Endothelial cell of umbilical vein (primary cell): ENCODE measurements around the gene NIT2. TPM values are rescaled to one million over a fixed set of nuclear protein-coding genes. Genes with fewer than 3 reads are reported as not detected.

ENCODE experiments used
- BruUV-seq: library from RNA; stranded (reverse); fragments of 400-500 nt; replicated peaks from 2 replicates; lab custom pipeline; 2021; lab: Mats Ljungman, UMichigan
- CTCF ChIA-PET: fragments of 300-600, 350-600 bp; sonication (Branson Sonifier 250); formaldehyde crosslinking; loops from one replicate; lab custom pipeline; 2021; ENCODE audit warnings: antibody characterized with exemption, inconsistent platforms; lab: Charles Lee
- POLR2A ChIA-PET: fragments of 300-600, 350-600 bp; sonication (Branson Sonifier 250); formaldehyde crosslinking; loops from one replicate; lab custom pipeline; 2021; ENCODE audit warnings: antibody characterized with exemption, inconsistent platforms; lab: Charles Lee
- DNase-seq: peaks from one replicate; pipeline ENCODE4 v3.0.0-alpha.2; 2011; ENCODE audit warnings: low read depth, low spot score
- FAIRE-seq: peaks from 2 replicates; lab custom pipeline; 2011; peaks lifted over from hg19 to GRCh38; lab: Jason Lieb, UNC
- H2AFZ ChIP-seq: 2 replicates; pipeline ENCODE4 v1.6.0; 2012; ENCODE audit warnings: low read depth, low read length, control low read depth, inconsistent platforms
- H3K27ac ChIP-seq: 2 replicates; pipeline ENCODE4 v1.5.1; 2011; ENCODE audit warnings: low read depth, mild to moderate bottlenecking, control low read depth, low read length, moderate library complexity; ENCODE audit not compliant: insufficient read depth
- H3K27me3 ChIP-seq, 2 experiments: 2 replicates each; pipeline versions ENCODE4 v1.6.0 to v1.6.1; 2011; ENCODE audit warnings: low read length in 2 of 2, mixed read lengths in 1 of 2; ENCODE audit not compliant: control insufficient read depth in 2 of 2, insufficient read depth in 2 of 2
- H3K36me3 ChIP-seq, 2 experiments: 2 replicates in 1 of 2; 3 replicates in 1 of 2; pipeline ENCODE4 v1.5.1; 2011; ENCODE audit warnings: low read length in 2 of 2, mild to moderate bottlenecking in 1 of 2, moderate library complexity in 1 of 2; ENCODE audit not compliant: control insufficient read depth in 2 of 2, insufficient read depth in 2 of 2; ENCODE audit errors: extremely low read depth in 1 of 2
- H3K4me1 ChIP-seq: 3 replicates; pipeline ENCODE4 v1.5.1; 2011; ENCODE audit warnings: mild to moderate bottlenecking, low read length; ENCODE audit not compliant: control insufficient read depth, insufficient read depth; ENCODE audit errors: extremely low read depth
- H3K4me2 ChIP-seq: 2 replicates; pipeline ENCODE4 v1.6.1; 2011; ENCODE audit warnings: low read length, control low read depth, mixed read lengths; ENCODE audit not compliant: insufficient read depth
- H3K4me3 ChIP-seq, 3 experiments: fragments of 200-600 bp in 1 of 3; sonication (generic), shearing (Covaris generic) in 1 of 3; replicated peaks in 1 of 3; 2 replicates each; pipeline ENCODE4 v1.5.1; 2011 to 2016; ENCODE audit warnings: control low read depth in 3 of 3, low read length in 3 of 3, mild to moderate bottlenecking in 2 of 3, inconsistent platforms in 1 of 3, low read depth in 1 of 3, moderate library complexity in 1 of 3; ENCODE audit not compliant: insufficient read depth in 1 of 3
- H3K79me2 ChIP-seq: 2 replicates; pipeline ENCODE4 v1.6.0; 2012; ENCODE audit warnings: low read length, inconsistent platforms; ENCODE audit not compliant: control insufficient read depth, insufficient read depth
- H3K9ac ChIP-seq: replicated peaks from 2 replicates; pipeline ENCODE3; 2011; ENCODE audit warnings: low read length, control low read depth; ENCODE audit not compliant: insufficient read depth; ENCODE audit errors: extremely low read depth
- H3K9me1 ChIP-seq: replicated peaks from 3 replicates; pipeline ENCODE4 v1.6.0; 2011; ENCODE audit warnings: mild to moderate bottlenecking, low read length; ENCODE audit not compliant: control insufficient read depth, insufficient read depth; ENCODE audit errors: extremely low read depth
- H3K9me3 ChIP-seq: replicated peaks from 2 replicates; pipeline ENCODE4 v1.5.1; 2012; ENCODE audit warnings: low read length, inconsistent platforms; ENCODE audit not compliant: control insufficient read depth, insufficient read depth
- H4K20me1 ChIP-seq: replicated peaks from 2 replicates; pipeline ENCODE3; 2011; ENCODE audit warnings: mild to moderate bottlenecking, low read length; ENCODE audit not compliant: control insufficient read depth, insufficient read depth; ENCODE audit errors: extremely low read depth
- CTCF ChIP-seq, 2 donors: IDR thresholded peaks; 1 replicate in 1 of 2; 2 replicates in 1 of 2; pipeline ENCODE4 v1.5.1; 2011; ENCODE audit warnings: low read length in 2 of 2, mild to moderate bottlenecking in 2 of 2, moderate library complexity in 2 of 2, control low read depth in 1 of 2, inconsistent platforms in 1 of 2, low read depth in 1 of 2; ENCODE audit not compliant: insufficient read depth in 1 of 2; ENCODE audit errors: extremely low read depth in 1 of 2
- EZH2 ChIP-seq: IDR thresholded peaks from 2 replicates; pipeline ENCODE4 v1.6.1; 2012; ENCODE audit warnings: borderline replicate concordance, low read depth, mild to moderate bottlenecking, moderate library complexity, low read length, inconsistent platforms; ENCODE audit not compliant: severe bottlenecking
- FOS ChIP-seq: IDR thresholded peaks from 2 replicates; pipeline ENCODE4 v1.6.1; 2011; ENCODE audit warnings: mild to moderate bottlenecking, low read length, moderate library complexity, borderline replicate concordance; ENCODE audit not compliant: insufficient read depth
- GATA2 ChIP-seq: IDR thresholded peaks from 2 replicates; pipeline ENCODE4 v1.7.0; 2011; ENCODE audit warnings: low read depth, mild to moderate bottlenecking, moderate library complexity, mixed read lengths, low read length; ENCODE audit not compliant: insufficient read length, insufficient read depth
- JUN ChIP-seq: IDR thresholded peaks from 2 replicates; pipeline ENCODE4 v1.6.1; 2011; ENCODE audit warnings: borderline replicate concordance, low read depth; ENCODE audit not compliant: insufficient read length, insufficient read depth
- MYC ChIP-seq: IDR thresholded peaks from one replicate; pipeline ENCODE4 v1.6.1; 2011; ENCODE audit warnings: mild to moderate bottlenecking, low read depth, low read length
- POLR2A ChIP-seq: IDR thresholded peaks from 2 replicates; pipeline ENCODE4 v1.6.1; 2012; ENCODE audit warnings: low read depth, mild to moderate bottlenecking, control low read depth, low read length
- POLR2AphosphoS5 ChIP-seq: IDR thresholded peaks from 2 replicates; pipeline ENCODE4 v1.6.1; 2012; ENCODE audit warnings: low read depth, mild to moderate bottlenecking, control low read depth, low read length, moderate library complexity; ENCODE audit not compliant: insufficient read depth
- dilution Hi-C: fragments of 300-500 bp; cut with MboI; formaldehyde crosslinking; loops from one replicate; pipeline ENCODE4 v1.15.0; 2019; ENCODE audit warnings: low sequenced_read_pairs; ENCODE audit not compliant: extremely low pct_ligation_motif_present
- intact Hi-C: fragments of 100-400 bp; cut with micrococcal nuclease; formaldehyde crosslinking; loops from one replicate; pipeline ENCODE4 v1.10.0; 2022
- polyA plus RNA-seq, 4 experiments: library from polyadenylated mRNA; depleted of rRNA in 3 of 4; stranded (reverse) in 3 of 4; unstranded in 1 of 4; fragments of >200 nt; gene quantifications; 2 replicates each; pipeline versions ENCODE4 v1.2.1 to v1.2.3, GENCODE V29; 2011 to 2012; ENCODE audit warnings: missing spikeins in 1 of 4
- total RNA-seq: library from RNA; stranded (reverse); gene quantifications from 2 replicates; pipeline ENCODE4 v1.2.3, GENCODE V29; 2021
- TF ChIP-seq, protein P1 (sequence below): IDR thresholded peaks from 2 replicates; pipeline ENCODE4 v1.6.1; 2011; ENCODE audit not compliant: insufficient read depth, insufficient read length

The NIT2 gene
- total and polyA plus RNA-seq, 2 donors (not counting 3 experiments of a cell fraction or from before 2014, with no cell fraction given) = 19.4 to 20.5 TPM

- H2AFZ ChIP-seq = no peak overlapping the region
- H4K20me1 ChIP-seq = no peaks in the 10 kb centered on the region
- no peaks in the 10 kb centered on the region for H3K9me1 ChIP-seq
- no peak overlapping the region for H3K9ac ChIP-seq
- no peaks in the 10 kb centered on the region for H3K79me2 ChIP-seq
- DNase-seq (no peak), FAIRE-seq (no peak)
- H3K9me3 ChIP-seq = no peaks in the 10 kb centered on the region
- H3K27ac ChIP-seq = no peak overlapping the region
- peaks cover 0 to 9% of the 10 kb centered on the region in 2 experiments for H3K36me3 ChIP-seq
- ChIA-PET CTCF (no interaction called here), POLR2A (no interaction called here)
- no peak for TF ChIP-seq FOS
- TF ChIP-seq POLR2AphosphoS5 = no peak
- TF ChIP-seq EZH2 = no peak
- no peak for TF ChIP-seq GATA2
- TF ChIP-seq, protein P1, sequence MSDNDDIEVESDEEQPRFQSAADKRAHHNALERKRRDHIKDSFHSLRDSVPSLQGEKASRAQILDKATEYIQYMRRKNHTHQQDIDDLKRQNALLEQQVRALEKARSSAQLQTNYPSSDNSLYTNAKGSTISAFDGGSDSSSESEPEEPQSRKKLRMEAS = no peak
- TF ChIP-seq JUN = no peak
- no peak for TF ChIP-seq POLR2A
- TF ChIP-seq MYC = no peak
- TF ChIP-seq CTCF (IDR thresholded peaks at IDR 0.05; ENCODE audit: extremely low read depth in 1 of 2, insufficient read depth in 1 of 2, low read depth in 1 of 2, low read length in 2 of 2) = no peak
- H3K4me2 ChIP-seq = no peak overlapping the region
- H3K4me1 ChIP-seq = peaks cover 13% of the 10 kb centered on the region
- dilution Hi-C loops (no loop called here), intact Hi-C loops (no loop called here)
- BruUV-seq = no TSS peak
- H3K27me3 ChIP-seq = no peaks in the 10 kb centered on the region
- no peak overlapping the region for H3K4me3 ChIP-seq
These were observed 46.2 kb upstream of the NIT2 start for GRCh38 chr3:100288288-100288894.
